Activated CD8-positive, alpha-beta T cell treated with anti-CD3 and anti-CD28 coated beads, Interleukin-2, amount 10 ng/mL, durations not matched to agents 7 days and 5 days (primary cell): ENCODE results near the gene GALNT12. TPM values are rescaled to one million over a fixed set of nuclear protein-coding genes. Genes with fewer than 3 reads are reported as not detected.

Experiments
- ATAC-seq: fragments of 150-1000 bp; cut with Tn5 transposase; one replicate; pipeline ENCODE4 v1.10.0; 2021; ENCODE audit warnings: moderate library complexity
- CTCF ChIA-PET: fragments of 350-600 bp; sonication (Branson Sonifier 250); formaldehyde crosslinking; loops from one replicate; lab custom pipeline; 2021; ENCODE audit warnings: antibody characterized with exemption; lab: Charles Lee
- POLR2A ChIA-PET: fragments of 350-600 bp; sonication (Branson Sonifier 250); formaldehyde crosslinking; loops from one replicate; lab custom pipeline; 2021; ENCODE audit warnings: antibody characterized with exemption; lab: Charles Lee
- DNase-seq: peaks from one replicate; pipeline ENCODE4 v3.0.0-alpha.2; 2020
- H3K27ac Mint-ChIP-seq: one replicate; pipeline ENCODE4 v1.8.0; 2021; ENCODE audit warnings: mild to moderate bottlenecking, mixed read lengths
- H3K27me3 Mint-ChIP-seq: one replicate; pipeline ENCODE4 v1.8.0; 2021; ENCODE audit warnings: low read depth, mixed read lengths
- H3K36me3 Mint-ChIP-seq: one replicate; pipeline ENCODE4 v1.8.0; 2021; ENCODE audit warnings: low read depth, mixed read lengths
- H3K4me1 Mint-ChIP-seq: one replicate; pipeline ENCODE4 v1.8.0; 2021; ENCODE audit warnings: low read depth, mixed read lengths
- H3K4me3 Mint-ChIP-seq: one replicate; pipeline ENCODE4 v1.8.0; 2021; ENCODE audit warnings: mild to moderate bottlenecking, mixed read lengths
- H3K9me3 Mint-ChIP-seq: one replicate; pipeline ENCODE4 v1.8.0; 2022; ENCODE audit warnings: mixed read lengths; ENCODE audit not compliant: insufficient read depth
- total RNA-seq, 2 experiments: library from RNA; stranded (reverse); gene quantifications; one replicate each; pipeline ENCODE4 v1.2.3, GENCODE V29; 2021

Gene GALNT12
- total RNA-seq, 2 experiments from 2014 or later: 7.9 to 8.8 TPM

- H3K9me3 Mint-ChIP-seq: no peaks in the 10 kb centered on the region
- DNase-seq (no peak), ATAC-seq (no peak)
- no peaks in the 10 kb centered on the region for H3K4me1 Mint-ChIP-seq
- no peaks in the 10 kb centered on the region for H3K36me3 Mint-ChIP-seq
- H3K27ac Mint-ChIP-seq: no peak overlapping the region
- no peak overlapping the region for H3K4me3 Mint-ChIP-seq
- ChIA-PET CTCF (interaction anchor here (4.2 kb wide), 1 partner anchor 12 kb away, joined by 31 read pairs; no protein-coding TSS in a partner anchor), POLR2A (no interaction called here)
- no peaks in the 10 kb centered on the region for H3K27me3 Mint-ChIP-seq
Measured at GRCh38 chr9:98772364-98773155, 34.9 kb upstream of the GALNT12 start.

GRCh38 chr9:98773721-98774120, 33.7 kb upstream of the GALNT12 start:
- H3K27ac Mint-ChIP-seq: no peak overlapping the region
- no peaks in the 10 kb centered on the region for H3K27me3 Mint-ChIP-seq
- ATAC-seq: no peak
- no peaks in the 10 kb centered on the region for H3K36me3 Mint-ChIP-seq
- no peaks in the 10 kb centered on the region for H3K4me1 Mint-ChIP-seq
- CTCF ChIA-PET: interaction anchor here (1.4 to 4.3 kb wide), 5 partner anchors 8 to 28 kb away, joined by 4 to 31 read pairs (median 25); no protein-coding TSS in a partner anchor
- no peak overlapping the region for H3K4me3 Mint-ChIP-seq
- POLR2A ChIA-PET: no interaction called here
- H3K9me3 Mint-ChIP-seq: no peaks in the 10 kb centered on the region
- no peak for DNase-seq

- Mint-ChIP-seq H3K4me3 (no peak overlapping the region), H3K9me3 (no peaks in the 10 kb centered on the region), H3K27ac (no peak overlapping the region), H3K27me3 (no peaks in the 10 kb centered on the region), H3K4me1 (no peaks in the 10 kb centered on the region), H3K36me3 (no peaks in the 10 kb centered on the region)
- ChIA-PET POLR2A (no interaction called here), CTCF (interaction anchor here (0.7 to 4.3 kb wide), 26 partner anchors 9 to 518 kb away, joined by 3 to 50 read pairs (median 5); partner anchors contain the start of genes ANKS6 and GALNT12)
- no peak for ATAC-seq
- DNase-seq: no peak
Measured at GRCh38 chr9:98774746-98775145, 32.7 kb upstream of the GALNT12 start.

GRCh38 chr9:98775831-98776441, 31.5 kb upstream of the GALNT12 start:
- ChIA-PET CTCF (interaction anchor here (0.6 to 4.3 kb wide), 41 partner anchors 9 to 1319 kb away, joined by 3 to 50 read pairs (median 4); partner anchors contain the start of genes ANKS6 and GALNT12), POLR2A (interaction anchor here (0.6 kb wide), 1 partner anchor 72 kb away, joined by 3 read pairs; no protein-coding TSS in a partner anchor)
- no peaks in the 10 kb centered on the region for H3K4me1 Mint-ChIP-seq
- H3K36me3 Mint-ChIP-seq: no peaks in the 10 kb centered on the region
- no peaks in the 10 kb centered on the region for H3K9me3 Mint-ChIP-seq
- peak overlapping the region; percentile 26 for H3K27ac Mint-ChIP-seq
- no peaks in the 10 kb centered on the region for H3K27me3 Mint-ChIP-seq
- ATAC-seq (peak; percentile 51), DNase-seq (peak; percentile 64)
- no peak overlapping the region for H3K4me3 Mint-ChIP-seq

- ChIA-PET CTCF (interaction anchor here (1.4 to 4.3 kb wide), 5 partner anchors 11 to 463 kb away, joined by 3 to 50 read pairs (median 25); no protein-coding TSS in a partner anchor), POLR2A (no interaction called here)
- no peaks in the 10 kb centered on the region for H3K27me3 Mint-ChIP-seq
- H3K36me3 Mint-ChIP-seq: no peaks in the 10 kb centered on the region
- no peaks in the 10 kb centered on the region for H3K9me3 Mint-ChIP-seq
- no peaks in the 10 kb centered on the region for H3K4me1 Mint-ChIP-seq
- H3K4me3 Mint-ChIP-seq: no peak overlapping the region
- no peak overlapping the region for H3K27ac Mint-ChIP-seq
- no peak for ATAC-seq
- no peak for DNase-seq
Measured at GRCh38 chr9:98777618-98778017, 29.9 kb upstream of the GALNT12 start.

GRCh38 chr9:98778251-98778650, 29.2 kb upstream of the GALNT12 start:
- DNase-seq (no peak), ATAC-seq (no peak)
- no peak overlapping the region for H3K4me3 Mint-ChIP-seq
- ChIA-PET CTCF (interaction anchor here (1.2 to 2.3 kb wide), 3 partner anchors 12 to 462 kb away, joined by 3 to 10 read pairs (median 3); no protein-coding TSS in a partner anchor), POLR2A (no interaction called here)
- no peak overlapping the region for H3K27ac Mint-ChIP-seq
- no peaks in the 10 kb centered on the region for H3K9me3 Mint-ChIP-seq
- H3K36me3 Mint-ChIP-seq: no peaks in the 10 kb centered on the region
- no peaks in the 10 kb centered on the region for H3K27me3 Mint-ChIP-seq
- H3K4me1 Mint-ChIP-seq: no peaks in the 10 kb centered on the region

GRCh38 chr9:98778711-98779530, 28.5 kb upstream of the GALNT12 start:
- ChIA-PET CTCF (interaction anchor here (1.2 to 2.3 kb wide), 2 partner anchors 13 to 463 kb away, joined by 3 to 10 read pairs; no protein-coding TSS in a partner anchor), POLR2A (no interaction called here)
- H3K4me3 Mint-ChIP-seq: no peak overlapping the region
- DNase-seq: peak; percentile 17
- H3K4me1 Mint-ChIP-seq: no peaks in the 10 kb centered on the region
- no peaks in the 10 kb centered on the region for H3K27me3 Mint-ChIP-seq
- ATAC-seq: no peak
- H3K9me3 Mint-ChIP-seq: no peaks in the 10 kb centered on the region
- H3K36me3 Mint-ChIP-seq: no peaks in the 10 kb centered on the region
- H3K27ac Mint-ChIP-seq: no peak overlapping the region

- no peak overlapping the region for H3K27ac Mint-ChIP-seq
- POLR2A ChIA-PET: no interaction called here
- H3K4me1 Mint-ChIP-seq: no peaks in the 10 kb centered on the region
- CTCF ChIA-PET: no interaction called here
- no peak overlapping the region for H3K4me3 Mint-ChIP-seq
- ATAC-seq (no peak), DNase-seq (peak; percentile 13)
- H3K9me3 Mint-ChIP-seq: no peaks in the 10 kb centered on the region
- no peaks in the 10 kb centered on the region for H3K36me3 Mint-ChIP-seq
- H3K27me3 Mint-ChIP-seq: no peaks in the 10 kb centered on the region
Measured at GRCh38 chr9:98780059-98780749, 27.3 kb upstream of the GALNT12 start.

GRCh38 chr9:98781588-98782383, 25.7 kb upstream of the GALNT12 start:
- POLR2A ChIA-PET: no interaction called here
- H3K9me3 Mint-ChIP-seq: no peaks in the 10 kb centered on the region
- no peak overlapping the region for H3K27ac Mint-ChIP-seq
- DNase-seq (peak; percentile 15), ATAC-seq (no peak)
- CTCF ChIA-PET: no interaction called here
- H3K4me1 Mint-ChIP-seq: no peaks in the 10 kb centered on the region
- H3K4me3 Mint-ChIP-seq: no peak overlapping the region
- H3K36me3 Mint-ChIP-seq: no peaks in the 10 kb centered on the region
- H3K27me3 Mint-ChIP-seq: no peaks in the 10 kb centered on the region

- H3K4me3 Mint-ChIP-seq: no peak overlapping the region
- CTCF ChIA-PET: interaction anchor here (1.7 kb wide), 1 partner anchor 9 kb away, joined by 9 read pairs; no protein-coding TSS in a partner anchor
- H3K27me3 Mint-ChIP-seq: no peaks in the 10 kb centered on the region
- no peaks in the 10 kb centered on the region for H3K36me3 Mint-ChIP-seq
- ATAC-seq (no peak), DNase-seq (no peak)
- no peak overlapping the region for H3K27ac Mint-ChIP-seq
- no peaks in the 10 kb centered on the region for H3K4me1 Mint-ChIP-seq
- H3K9me3 Mint-ChIP-seq: no peaks in the 10 kb centered on the region
- POLR2A ChIA-PET: no interaction called here
Measured at GRCh38 chr9:98783518-98784226, 23.8 kb upstream of the GALNT12 start.
